AG08396 (cell line): ENCODE data around the gene TMEM80.

Experiments used
- DNase-seq: peaks from one replicate; pipeline ENCODE4 v3.0.0; 2012; ENCODE audit warnings: low spot score, mixed read lengths

Gene TMEM80

GRCh38 chr11:746289-747157 is 50.9 kb downstream of the TMEM80 start:
- DNase-seq, result no peak

DNA sequence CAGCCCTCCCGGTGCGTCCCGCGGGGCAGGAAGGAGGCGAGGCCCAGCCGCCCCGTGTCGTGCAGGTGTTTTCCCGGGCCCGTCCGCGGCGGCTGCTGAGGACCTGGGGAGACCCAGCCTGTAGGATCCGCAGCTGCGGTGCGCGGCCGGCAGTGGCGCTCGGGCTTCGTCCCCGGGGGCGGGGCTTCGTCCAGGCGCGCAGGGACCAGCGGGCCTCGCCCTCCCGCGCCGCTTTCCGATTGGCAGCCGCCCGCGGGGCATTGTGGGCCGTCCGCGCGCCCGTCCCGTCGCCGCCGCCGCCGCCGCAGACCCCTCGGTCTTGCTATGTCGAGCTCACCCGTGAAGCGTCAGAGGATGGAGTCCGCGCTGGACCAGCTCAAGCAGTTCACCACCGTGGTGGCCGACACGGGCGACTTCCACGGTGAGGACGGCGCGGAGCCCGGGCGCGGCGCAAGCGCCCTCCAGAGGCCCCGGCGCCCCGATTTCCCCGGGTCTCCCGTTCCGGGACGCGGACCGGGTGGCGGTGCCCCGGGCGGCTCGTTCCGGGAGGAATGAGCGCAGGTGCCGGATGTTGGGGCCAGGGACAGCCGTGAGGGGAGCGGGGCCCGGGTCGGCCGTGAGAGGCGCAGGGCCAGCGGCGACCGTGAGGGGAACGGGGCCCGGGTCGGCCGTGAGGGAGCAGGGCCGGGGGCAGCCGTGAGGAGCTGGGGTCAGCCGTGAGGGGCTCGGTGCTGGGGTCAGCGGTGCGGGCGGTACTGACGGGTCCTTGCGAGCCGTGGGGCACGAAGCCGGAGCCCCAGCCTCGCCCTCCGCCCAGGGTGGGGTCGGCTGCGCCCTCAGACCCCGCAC is 51.8 kb downstream of the TMEM80 start, which contains the start of gene TALDO1:
TSS of gene TALDO1 (plus strand) at position 307 of the 849 bp plus-strand sequence. CDS start at position 325, 18 bp downstream.
- DNase-seq, result peak; percentile 98

- DNase-seq, result peak; percentile 40
Measured at GRCh38 chr11:748007-748359, 52.4 kb downstream of the TMEM80 start.

GRCh38 chr11:749731-750130 is 54.1 kb downstream of the TMEM80 start:
- DNase-seq, result no peak
